HuH-7 (cell line): Measurements from ENCODE around the gene SYTL5.

Experiments
- DNase-seq: peaks from one replicate; pipeline ENCODE4 v3.0.0; 2011; ENCODE audit warnings: low spot score

SYTL5 gene

GRCh38 chrX:38089173-38089982 is 83.0 kb downstream of the SYTL5 start:
- DNase-seq = no peak

- no peak for DNase-seq
These were observed 89.7 kb downstream of the SYTL5 start for GRCh38 chrX:38095971-38096529.

GRCh38 chrX:38099688-38100087 is 93.3 kb downstream of the SYTL5 start:
- no peak for DNase-seq

GRCh38 chrX:38102240-38102639 is 95.9 kb downstream of the SYTL5 start:
- no peak for DNase-seq

- DNase-seq = no peak
These were observed 96.5 kb downstream of the SYTL5 start for GRCh38 chrX:38102875-38103274.

GRCh38 chrX:38103857-38104812 is 97.8 kb downstream of the SYTL5 start:
- DNase-seq = no peak

GRCh38 chrX:38105216-38105725 is 98.9 kb downstream of the SYTL5 start:
- DNase-seq = no peak

GRCh38 chrX:38106991-38107655 is 100.8 kb downstream of the SYTL5 start:
- no peak for DNase-seq

GRCh38 chrX:38108364-38108763 is 102.0 kb downstream of the SYTL5 start:
- DNase-seq = no peak

- no peak for DNase-seq
These were observed 102.9 kb downstream of the SYTL5 start for GRCh38 chrX:38109042-38109898.

- no peak for DNase-seq
These were observed 103.9 kb downstream of the SYTL5 start for GRCh38 chrX:38110231-38110630.

GRCh38 chrX:38111196-38111595 is 104.8 kb downstream of the SYTL5 start:
- DNase-seq = no peak

GRCh38 chrX:38112566-38112965 is 106.2 kb downstream of the SYTL5 start:
- DNase-seq = no peak

GRCh38 chrX:38116706-38117105 is 110.4 kb downstream of the SYTL5 start:
- no peak for DNase-seq

GRCh38 chrX:38117485-38117884 is 111.1 kb downstream of the SYTL5 start:
- no peak for DNase-seq

- DNase-seq = no peak
These were observed 117.6 kb downstream of the SYTL5 start for GRCh38 chrX:38124000-38124399.

GRCh38 chrX:38126179-38126578 is 119.8 kb downstream of the SYTL5 start:
- DNase-seq = no peak

- no peak for DNase-seq
These were observed 121.6 kb downstream of the SYTL5 start for GRCh38 chrX:38127961-38128360.

- no peak for DNase-seq
These were observed 123.0 kb downstream of the SYTL5 start for GRCh38 chrX:38129366-38129765.

- no peak for DNase-seq
These were observed 132.0 kb downstream of the SYTL5 start for GRCh38 chrX:38138157-38138891.
